ENCODE results near the gene DRG2.

The DRG2 gene

GRCh38 chr17:18076936-18077335, 10.8 kb upstream of the DRG2 start:
- DNase-seq: no peak

- no peak for DNase-seq
Measured at GRCh38 chr17:18079543-18079942, 8.2 kb upstream of the DRG2 start.

- no peak for DNase-seq
Measured at GRCh38 chr17:18084256-18084655, 3.5 kb upstream of the DRG2 start.

- no peak for DNase-seq
Measured at GRCh38 chr17:18089613-18090012, 1.9 kb downstream of the DRG2 start.

DNA sequence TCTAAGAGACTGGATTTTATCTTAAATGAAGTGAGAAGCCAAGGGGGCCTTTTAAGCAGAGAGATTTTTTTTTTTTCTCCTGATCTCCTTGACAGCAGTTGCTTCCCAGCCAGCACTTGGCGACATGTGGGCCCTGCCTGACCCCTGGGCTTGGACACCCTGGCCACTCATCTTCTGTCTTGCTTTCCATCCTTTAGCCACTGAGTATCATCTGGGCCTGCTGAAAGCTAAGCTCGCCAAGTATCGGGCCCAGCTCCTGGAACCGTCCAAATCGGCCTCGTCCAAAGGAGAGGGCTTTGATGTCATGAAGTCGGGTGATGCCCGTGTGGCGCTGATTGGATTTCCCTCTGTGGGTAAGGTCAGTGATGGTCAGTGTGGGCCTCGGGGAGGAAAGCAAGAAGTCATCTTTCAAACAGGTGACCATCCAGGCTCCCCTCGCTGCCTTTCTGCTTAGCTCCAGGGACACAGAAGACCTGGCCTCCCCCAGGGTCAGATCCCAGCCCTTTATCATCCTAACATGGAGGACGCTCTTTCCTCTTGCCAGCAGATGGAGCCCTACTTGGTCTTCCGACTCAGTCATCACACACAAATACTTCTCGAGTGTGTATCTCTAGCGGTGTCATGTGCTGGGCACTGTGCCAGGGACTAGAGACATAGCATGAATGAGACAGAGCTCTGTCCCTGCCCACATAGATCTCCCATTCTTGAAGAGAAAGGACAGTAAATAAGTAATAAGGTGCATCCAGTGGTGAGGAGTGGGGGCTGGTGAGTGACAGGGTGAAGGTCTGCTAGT, 6.1 kb downstream of the DRG2 start:
- DNase-seq: no peak

DNA sequence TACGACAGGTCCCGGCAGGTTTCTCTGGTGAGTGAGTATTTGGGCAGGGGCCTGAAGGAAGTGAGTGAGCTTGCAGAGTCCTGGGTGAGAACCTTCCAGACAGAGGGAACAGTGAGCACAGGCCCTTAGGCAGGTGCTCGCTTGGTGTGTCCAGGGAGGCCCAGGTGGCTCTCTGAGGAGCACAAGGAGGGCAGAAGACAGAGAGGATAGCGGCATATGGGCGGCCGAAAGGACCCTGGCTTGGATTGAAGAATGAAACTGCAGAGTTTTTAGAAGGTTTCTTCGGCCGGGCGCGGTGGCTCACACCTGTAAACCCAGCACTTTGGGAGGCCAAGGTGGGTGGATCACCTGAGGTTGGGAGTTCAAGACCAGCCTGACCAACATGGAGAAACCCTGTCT, 6.7 kb downstream of the DRG2 start:
- DNase-seq: no peak

GRCh38 chr17:18099516-18099915, 11.8 kb downstream of the DRG2 start:
- no peak for DNase-seq

DNA sequence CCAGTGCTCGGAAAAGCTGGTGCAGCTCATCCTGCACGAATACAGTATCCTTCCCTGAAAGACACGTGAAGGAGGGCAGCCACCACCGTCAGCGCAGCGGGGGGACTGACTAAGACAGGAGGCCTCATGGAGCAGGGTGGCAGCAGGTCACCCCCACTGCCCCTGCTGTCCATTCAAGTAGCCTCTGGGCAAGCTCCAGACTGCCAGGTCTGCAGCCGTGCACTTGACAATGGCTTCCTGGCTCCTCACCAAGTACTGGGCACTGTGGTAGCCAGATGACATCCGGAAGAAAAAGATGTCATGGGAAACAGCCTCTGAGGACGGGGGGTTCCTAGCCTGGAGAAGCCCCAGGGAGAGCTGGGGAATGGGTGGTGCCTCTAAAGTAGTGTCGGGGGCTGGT, 12.9 kb downstream of the DRG2 start:
- DNase-seq: no peak

DNA sequence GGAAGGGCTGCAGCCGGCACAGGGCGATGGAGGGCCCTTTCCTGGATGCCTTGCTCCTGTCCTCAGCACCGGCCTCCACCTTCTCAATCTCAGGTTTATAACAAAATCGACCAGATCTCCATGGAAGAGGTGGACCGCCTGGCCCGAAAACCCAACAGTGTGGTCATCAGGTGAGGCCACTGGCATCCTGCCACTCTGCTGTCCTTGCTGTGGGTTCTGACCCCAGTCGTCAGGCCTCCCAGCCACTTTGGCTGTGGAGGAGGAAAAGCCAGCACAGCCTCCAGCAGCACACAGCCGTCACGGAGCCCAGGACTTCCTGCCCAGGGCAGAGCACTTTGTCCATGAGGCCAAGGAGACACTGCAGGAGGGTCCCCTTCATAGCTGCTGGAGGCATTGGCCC, 14.1 kb downstream of the DRG2 start:
- DNase-seq: no peak

- no peak for DNase-seq
Measured at GRCh38 chr17:18102640-18103039, 14.9 kb downstream of the DRG2 start.

DNA sequence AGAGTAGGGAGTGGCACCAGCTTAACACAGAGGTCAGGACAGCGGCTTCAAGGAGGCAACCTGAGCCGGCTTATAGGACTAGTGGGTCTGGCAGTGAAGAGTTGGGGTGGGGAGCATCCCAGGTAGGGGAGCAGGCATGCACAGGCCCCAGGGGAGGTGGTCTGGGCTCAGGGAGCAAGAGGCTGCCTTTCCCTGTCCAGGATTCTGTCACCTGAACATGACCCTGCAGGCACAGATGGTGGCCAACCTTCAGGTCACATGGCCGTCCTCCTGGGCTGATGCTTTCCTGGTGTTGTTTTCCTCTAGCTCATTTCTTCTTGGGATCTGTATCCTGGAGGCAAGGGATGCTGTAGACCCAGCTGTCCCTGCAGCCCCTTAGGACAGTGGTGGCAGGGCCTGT, 17.3 kb downstream of the DRG2 start:
- no peak for DNase-seq

DNA sequence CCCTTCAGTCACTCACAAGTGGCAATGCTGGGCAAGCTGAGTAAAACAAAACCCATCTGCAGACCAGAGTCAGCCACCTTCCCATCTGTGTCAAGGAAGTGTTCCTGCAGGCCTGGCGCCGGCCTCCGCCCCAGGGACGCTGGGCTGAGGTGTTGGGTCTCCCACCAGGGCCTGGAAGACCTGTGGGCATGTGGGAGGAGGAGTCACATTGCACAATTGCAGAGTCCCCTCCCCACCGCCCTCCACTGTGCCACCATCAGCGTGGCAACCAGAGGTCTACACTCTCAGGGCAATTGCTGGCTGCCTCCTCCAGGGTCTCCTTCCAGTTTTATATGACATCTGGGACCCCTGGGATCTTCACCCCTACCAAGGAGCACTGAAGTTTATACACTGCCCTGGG, 17.8 kb downstream of the DRG2 start:
- DNase-seq: no peak

DNA sequence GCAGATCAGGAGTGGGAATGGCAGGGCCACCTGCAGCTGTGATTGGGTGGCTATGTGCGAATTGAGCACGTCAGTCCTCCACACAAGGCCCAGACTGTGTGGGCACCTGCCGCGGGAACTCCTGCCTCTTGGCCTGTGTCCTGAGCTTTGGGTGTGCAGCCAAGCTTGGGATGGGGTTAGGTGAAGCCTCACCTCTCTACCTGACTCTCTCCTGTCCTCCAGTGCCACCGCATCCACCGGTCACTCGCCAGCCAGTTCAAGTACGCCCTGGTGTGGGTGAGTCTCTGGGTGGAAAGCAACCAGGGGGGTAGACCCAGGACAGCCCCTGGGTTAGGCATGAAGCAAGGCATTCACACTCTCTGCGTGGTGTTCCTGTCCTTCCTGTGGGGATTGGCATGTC, 18.5 kb downstream of the DRG2 start:
- no peak for DNase-seq

- DNase-seq: no peak
Measured at GRCh38 chr17:18107061-18107790, 19.5 kb downstream of the DRG2 start.

- DNase-seq: no peak
Measured at GRCh38 chr17:18107971-18108370, 20.2 kb downstream of the DRG2 start.

GRCh38 chr17:18108401-18109312, 20.9 kb downstream of the DRG2 start, which contains the start of gene MYO15A:
MYO15A (plus strand) TSS chr17:18108756; CDS start chr17:18118801, 10,045 bp downstream.
- no peak for DNase-seq

DNA sequence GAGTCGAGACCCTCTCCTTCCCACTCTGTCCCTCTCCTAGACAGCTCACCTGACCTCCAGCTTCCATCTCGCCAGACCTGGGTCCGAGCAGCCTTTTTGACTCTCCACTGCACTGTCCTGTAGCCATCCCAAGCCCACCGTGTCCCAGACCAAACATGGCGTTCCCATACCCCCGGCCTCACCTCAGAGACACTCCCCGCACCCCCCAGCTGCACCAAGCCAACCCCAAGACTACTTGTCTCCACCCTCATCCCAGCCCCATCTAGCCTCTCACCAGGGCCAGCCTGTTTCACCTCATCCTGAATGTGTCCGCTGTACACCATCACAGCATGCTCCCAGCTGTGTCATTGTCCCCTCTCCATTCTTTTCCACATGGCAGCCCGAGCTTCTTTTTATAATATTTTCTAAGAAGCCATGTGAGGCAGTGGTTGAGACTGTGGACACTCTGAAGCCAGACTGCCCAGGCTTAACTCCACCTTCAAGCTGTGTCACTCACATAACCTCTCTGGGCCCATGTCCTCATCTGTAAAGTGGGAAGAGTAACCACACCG, 22.3 kb downstream of the DRG2 start:
- DNase-seq: no peak

DNA sequence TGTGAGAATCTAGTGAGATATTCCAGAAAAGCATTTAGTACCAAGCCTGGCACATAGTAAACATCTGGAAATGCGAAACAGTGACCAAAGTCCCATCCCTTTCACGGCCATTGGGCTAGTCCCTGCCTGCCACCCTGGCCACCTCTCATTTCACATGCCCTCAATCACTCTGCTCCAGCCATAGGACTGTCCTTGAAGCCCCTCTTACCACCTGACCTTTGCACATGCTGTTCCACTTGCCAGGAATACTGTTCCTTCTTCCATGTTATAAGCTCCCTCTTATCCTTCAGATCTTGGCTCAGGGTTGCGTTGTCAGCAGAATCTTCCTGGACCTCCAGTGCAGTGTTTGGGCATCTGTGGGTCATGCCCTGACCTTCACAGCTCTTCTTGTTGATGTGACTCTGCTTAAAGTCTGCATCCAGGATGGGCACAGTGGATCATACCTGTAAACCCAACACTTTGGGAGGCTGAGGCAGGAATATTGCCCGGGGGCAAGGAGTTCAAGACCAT, 22.9 kb downstream of the DRG2 start:
- no peak for DNase-seq

DNA sequence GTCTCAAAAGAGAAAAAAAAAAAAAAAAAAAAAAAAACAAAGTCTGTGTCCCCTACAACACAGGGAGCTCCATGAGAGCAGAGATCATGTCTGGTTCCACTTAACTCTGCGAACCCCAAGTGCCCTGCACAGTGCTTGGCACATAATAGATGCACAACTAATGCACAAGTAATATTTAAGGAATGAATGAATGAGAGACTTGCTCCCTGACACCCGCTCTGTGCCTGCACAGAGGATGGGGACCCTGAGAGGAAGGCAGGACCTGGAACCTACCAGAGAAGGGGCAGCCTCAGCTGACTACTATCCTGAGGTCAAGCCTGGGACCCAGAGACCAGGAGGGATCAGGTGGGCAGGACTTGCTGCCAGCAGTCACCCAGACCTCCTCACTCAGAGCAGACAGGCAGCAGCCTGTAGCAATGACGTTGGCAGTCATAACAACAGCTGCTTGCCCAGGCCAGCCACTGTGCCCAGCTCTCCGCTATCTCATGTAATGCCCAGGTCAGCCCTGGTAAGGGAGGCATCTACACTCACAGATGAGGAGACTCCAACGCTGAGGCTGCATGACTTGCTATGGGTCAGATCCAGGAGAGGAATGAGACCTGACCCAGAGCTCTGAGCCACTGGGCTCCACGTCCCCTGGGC, 23.7 kb downstream of the DRG2 start:
- no peak for DNase-seq

DNA sequence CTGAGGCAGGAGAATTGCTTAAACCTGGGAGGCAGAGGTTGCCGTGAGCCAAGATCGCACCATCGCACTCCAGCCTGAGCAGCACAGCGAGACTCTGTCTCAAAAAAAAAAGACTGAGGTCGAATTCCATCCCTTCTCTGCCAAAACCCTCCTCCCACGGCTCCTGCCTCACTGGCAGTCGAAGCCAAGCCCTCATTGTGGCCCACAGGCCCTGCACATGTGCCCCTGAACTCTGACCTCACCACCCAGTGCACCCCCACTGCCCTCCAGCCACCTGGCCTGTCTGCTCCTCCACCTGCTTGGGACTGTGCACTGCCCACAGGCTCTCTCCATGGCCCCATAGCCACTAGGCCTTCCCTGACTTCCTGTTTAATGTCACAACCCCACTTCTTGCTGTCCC, 27.8 kb downstream of the DRG2 start:
- no peak for DNase-seq

GRCh38 chr17:18116078-18116477, 28.3 kb downstream of the DRG2 start:
- DNase-seq: no peak

DNA sequence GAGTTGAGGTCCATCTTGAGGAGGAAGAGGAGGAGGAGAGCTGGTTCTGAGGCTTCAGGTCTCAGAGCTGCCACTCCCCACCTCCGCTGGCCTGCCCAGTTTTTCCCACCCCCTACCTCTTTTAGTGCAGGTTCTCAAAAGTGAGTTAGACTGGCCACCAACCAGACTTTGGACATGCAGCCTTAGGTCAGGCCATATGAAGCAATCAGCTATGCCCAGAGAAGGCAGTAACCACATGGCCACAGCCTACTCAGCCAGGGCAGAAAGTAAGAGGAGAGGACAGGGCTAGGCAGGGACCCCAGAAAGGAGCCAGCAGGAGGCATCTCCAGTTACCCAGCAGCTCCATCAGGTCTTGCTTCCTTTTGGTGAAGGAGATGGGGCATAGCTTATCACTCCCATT, 29.8 kb downstream of the DRG2 start:
- DNase-seq: no peak

Data from stimulated activated CD4-positive, alpha-beta T cell treated with anti-CD3 and anti-CD28 coated beads, Interleukin-2, amount 100 ng/mL, for 48 hours (primary cell).